Measurements from ENCODE around the gene VAV3. TPM values are rescaled to one million over a fixed set of nuclear protein-coding genes. Genes with fewer than 3 reads are reported as not detected.

VAV3 gene
- total RNA-seq, 1 donor from 2014 or later, result 29.1 TPM

- Mint-ChIP-seq H3K27me3 (no peaks in the 10 kb centered on the region), H3K27ac (peak overlapping the region; percentile 89), H3K9me3 (no peaks in the 10 kb centered on the region), H3K4me1 (peaks cover 93% of the 10 kb centered on the region), H3K36me3 (ENCODE audit: low read depth) (no peaks in the 10 kb centered on the region), H3K4me3 (peak overlapping the region; percentile 24)
- DNase-seq, result no peak
- ChIA-PET CTCF (no interaction called here), POLR2A (interaction anchor here (0.9 to 2.2 kb wide), 6 partner anchors 9 to 370 kb away, joined by 3 to 6 read pairs (median 4); partner anchors contain the start of gene SLC25A24)
- ATAC-seq (ENCODE audit: low read depth), result no peak
- intact Hi-C loops (cut with micrococcal nuclease), result no loop called here
- TF ChIP-seq CTCF (IDR thresholded peaks at IDR 0.05), result no peak
Observed at GRCh38 chr1:107830075-107830474, 134.9 kb downstream of the VAV3 start.

GRCh38 chr1:107829036-107829770 is 135.8 kb downstream of the VAV3 start:
- CTCF ChIA-PET, result no interaction called here
- POLR2A ChIA-PET, result interaction anchor here (0.9 to 2.2 kb wide), 6 partner anchors 10 to 371 kb away, joined by 3 to 6 read pairs (median 4); partner anchors contain the start of gene SLC25A24
- peaks cover 1% of the 10 kb centered on the region for H3K36me3 Mint-ChIP-seq (ENCODE audit: low read depth)
- H3K9me3 Mint-ChIP-seq, result no peaks in the 10 kb centered on the region
- DNase-seq (no peak), ATAC-seq (ENCODE audit: low read depth) (peak; percentile 80)
- intact Hi-C loops (cut with micrococcal nuclease), result loop anchor here (1.0 to 2.0 kb wide), 5 partner anchors 8 to 68 kb away; no protein-coding TSS in a partner anchor
- peak overlapping the region; percentile 89 for H3K27ac Mint-ChIP-seq
- peak overlapping the region; percentile 65 for H3K4me3 Mint-ChIP-seq
- H3K4me1 Mint-ChIP-seq, result peaks cover 89% of the 10 kb centered on the region
- no peak for TF ChIP-seq CTCF (IDR thresholded peaks at IDR 0.05)
- no peaks in the 10 kb centered on the region for H3K27me3 Mint-ChIP-seq

- Mint-ChIP-seq H3K9me3 (peaks cover 8% of the 10 kb centered on the region), H3K4me3 (no peak overlapping the region), H3K27ac (peak overlapping the region; percentile 75), H3K27me3 (no peaks in the 10 kb centered on the region), H3K36me3 (ENCODE audit: low read depth) (peaks cover 30% of the 10 kb centered on the region), H3K4me1 (peaks cover 80% of the 10 kb centered on the region)
- no peak for TF ChIP-seq CTCF (IDR thresholded peaks at IDR 0.05)
- DNase-seq, result no peak
- no peak for ATAC-seq (ENCODE audit: low read depth)
- CTCF ChIA-PET, result no interaction called here
- intact Hi-C loops (cut with micrococcal nuclease), result no loop called here
- POLR2A ChIA-PET, result interaction anchor here (0.6 to 1.7 kb wide), 2 partner anchors 22 to 344 kb away, joined by 3 to 6 read pairs; no protein-coding TSS in a partner anchor
Observed at GRCh38 chr1:107824946-107825345, 140.0 kb downstream of the VAV3 start.

GRCh38 chr1:107821340-107821739 is 143.6 kb downstream of the VAV3 start:
- CTCF ChIA-PET, result interaction anchor here (1.0 kb wide), 1 partner anchor 27 kb away, joined by 4 read pairs; no protein-coding TSS in a partner anchor
- Mint-ChIP-seq H3K4me3 (peak overlapping the region; percentile 3), H3K9me3 (peaks cover 8% of the 10 kb centered on the region), H3K36me3 (ENCODE audit: low read depth) (peaks cover 31% of the 10 kb centered on the region), H3K27me3 (no peaks in the 10 kb centered on the region), H3K4me1 (peaks cover 69% of the 10 kb centered on the region), H3K27ac (peak overlapping the region; percentile 77)
- ATAC-seq (ENCODE audit: low read depth), result peak; percentile 70
- TF ChIP-seq CTCF (IDR thresholded peaks at IDR 0.05), result no peak
- intact Hi-C loops (cut with micrococcal nuclease), result loop anchor here (1.0 to 2.0 kb wide), 2 partner anchors 8 to 15 kb away; no protein-coding TSS in a partner anchor
- POLR2A ChIA-PET, result interaction anchor here (0.6 to 1.5 kb wide), 4 partner anchors 10 to 1634 kb away, joined by 3 to 5 read pairs (median 3); partner anchors contain the start of gene VAV3
- no peak for DNase-seq

- Mint-ChIP-seq H3K36me3 (ENCODE audit: low read depth) (peaks cover 31% of the 10 kb centered on the region), H3K4me1 (peaks cover 67% of the 10 kb centered on the region), H3K27ac (peak overlapping the region; percentile 77), H3K27me3 (no peaks in the 10 kb centered on the region), H3K4me3 (no peak overlapping the region), H3K9me3 (peaks cover 8% of the 10 kb centered on the region)
- intact Hi-C loops (cut with micrococcal nuclease), result loop anchor here (1.0 to 2.0 kb wide), 2 partner anchors 8 to 14 kb away; no protein-coding TSS in a partner anchor
- POLR2A ChIA-PET, result interaction anchor here (0.8 to 1.5 kb wide), 3 partner anchors 11 to 145 kb away, joined by 3 to 5 read pairs (median 3); partner anchors contain the start of gene VAV3
- DNase-seq (no peak), ATAC-seq (ENCODE audit: low read depth) (peak; percentile 69)
- CTCF ChIA-PET, result no interaction called here
- no peak for TF ChIP-seq CTCF (IDR thresholded peaks at IDR 0.05)
Observed at GRCh38 chr1:107820801-107821200, 144.2 kb downstream of the VAV3 start.

Measured in activated B cell treated with CpG ODN at 0.5 μM for 24 hours (primary cell).